CD14-positive monocyte (primary cell): ENCODE data around the gene NLRC3. TPM values are rescaled to one million over a fixed set of nuclear protein-coding genes. Genes with fewer than 3 reads are reported as not detected.

ENCODE experiments used
- DNase-seq, 3 donors: peaks; one replicate each; pipeline ENCODE4 v3.0.0-alpha.2; 2011 to 2022
- H2AFZ ChIP-seq: 2 replicates; pipeline ENCODE4 v1.6.0; 2012; ENCODE audit warnings: mild to moderate bottlenecking, low read depth, low read length, inconsistent platforms; ENCODE audit not compliant: insufficient read depth, poor library complexity, severe bottlenecking
- H3K27ac ChIP-seq, 2 donors: 1 replicate in 1 of 2; 2 replicates in 1 of 2; pipeline ENCODE4 v1.5.1; 2012 to 2013; ENCODE audit warnings: low read length in 2 of 2, control low read depth in 1 of 2, inconsistent platforms in 1 of 2, low read depth in 1 of 2, mild to moderate bottlenecking in 1 of 2
- H3K27me3 ChIP-seq, 2 donors: one replicate each; pipeline versions ENCODE4 v1.6.0 to v1.6.1; 2011 to 2013; ENCODE audit warnings: low read length in 2 of 2; ENCODE audit not compliant: control insufficient read depth in 2 of 2, insufficient read depth in 2 of 2
- H3K36me3 ChIP-seq, 2 donors: replicated peaks in 1 of 2; 1 replicate in 1 of 2; 2 replicates in 1 of 2; pipeline versions ENCODE4 v1.5.1 to v1.6.1; 2012 to 2013; ENCODE audit warnings: low read length in 2 of 2, control low read depth in 1 of 2, inconsistent platforms in 1 of 2, mild to moderate bottlenecking in 1 of 2; ENCODE audit not compliant: insufficient read depth in 2 of 2, control insufficient read depth in 1 of 2
- H3K4me1 ChIP-seq, 2 donors: 1 replicate in 1 of 2; 2 replicates in 1 of 2; pipeline versions ENCODE4 v1.5.1 to v1.6.1; 2012 to 2013; ENCODE audit warnings: low read length in 2 of 2, control low read depth in 1 of 2, inconsistent platforms in 1 of 2, mild to moderate bottlenecking in 1 of 2, moderate library complexity in 1 of 2; ENCODE audit not compliant: insufficient read depth in 2 of 2, control insufficient read depth in 1 of 2
- H3K4me2 ChIP-seq: replicated peaks from 2 replicates; pipeline ENCODE3; 2012; ENCODE audit warnings: low read length, moderate library complexity, mild to moderate bottlenecking; ENCODE audit not compliant: poor library complexity, severe bottlenecking; ENCODE audit errors: extremely low read depth
- H3K4me3 ChIP-seq, 3 experiments: fragments of 200-600 bp in 1 of 3; sonication (generic) in 1 of 3; replicated peaks in 1 of 3; 1 replicate in 2 of 3; 2 replicates in 1 of 3; pipeline ENCODE4 v1.5.1; 2011 to 2013; ENCODE audit warnings: low read length in 3 of 3, mild to moderate bottlenecking in 3 of 3, control low read depth in 2 of 3, low read depth in 2 of 3, inconsistent platforms in 1 of 3, moderate library complexity in 1 of 3
- H3K79me2 ChIP-seq: 2 replicates; pipeline ENCODE4 v1.6.0; 2012; ENCODE audit warnings: mild to moderate bottlenecking, control low read depth, inconsistent platforms, low read length, moderate library complexity; ENCODE audit not compliant: insufficient read depth
- H3K9ac ChIP-seq: 2 replicates; pipeline ENCODE4 v1.6.0; 2017; ENCODE audit warnings: low read length, mild to moderate bottlenecking; ENCODE audit not compliant: insufficient read depth, poor library complexity, severe bottlenecking
- H3K9me3 ChIP-seq, 2 donors: replicated peaks in 1 of 2; 1 replicate in 1 of 2; 2 replicates in 1 of 2; pipeline versions ENCODE4 v1.5.1 to v1.6.1; 2012 to 2013; ENCODE audit warnings: low read length in 2 of 2, control low read depth in 1 of 2; ENCODE audit not compliant: control insufficient read depth in 1 of 2, insufficient read depth in 1 of 2
- H4K20me1 ChIP-seq: 2 replicates; pipeline ENCODE4 v1.6.0; 2012; ENCODE audit warnings: mild to moderate bottlenecking, low read length, control low read depth, moderate library complexity; ENCODE audit not compliant: insufficient read depth
- H3K27ac Mint-ChIP-seq, 7 donors: one replicate each; pipeline ENCODE4 v1.8.0; 2020; ENCODE audit warnings: mild to moderate bottlenecking in 7 of 7, mixed read lengths in 7 of 7, moderate library complexity in 6 of 7, inconsistent platforms in 2 of 7
- H3K27me3 Mint-ChIP-seq, 3 donors: one replicate each; pipeline ENCODE4 v1.8.0; 2021 to 2022; ENCODE audit warnings: low read depth in 3 of 3, mild to moderate bottlenecking in 3 of 3, mixed read lengths in 3 of 3, moderate library complexity in 3 of 3, inconsistent platforms in 1 of 3
- H3K36me3 Mint-ChIP-seq, 2 donors: one replicate each; pipeline ENCODE4 v1.8.0; 2020; ENCODE audit warnings: mixed read lengths in 2 of 2, inconsistent platforms in 1 of 2, mild to moderate bottlenecking in 1 of 2
- H3K4me1 Mint-ChIP-seq: one replicate; pipeline ENCODE4 v1.8.0; 2020; ENCODE audit warnings: mild to moderate bottlenecking, mixed read lengths
- H3K4me3 Mint-ChIP-seq, 2 donors: one replicate each; pipeline ENCODE4 v1.8.0; 2020; ENCODE audit warnings: mild to moderate bottlenecking in 2 of 2, mixed read lengths in 2 of 2, moderate library complexity in 1 of 2
- H3K9me3 Mint-ChIP-seq, 7 donors: one replicate each; pipeline ENCODE4 v1.8.0; 2020 to 2022; ENCODE audit warnings: mixed read lengths in 7 of 7, mild to moderate bottlenecking in 6 of 7, moderate library complexity in 6 of 7, inconsistent platforms in 2 of 7
- WGBS: methylation state at CpG from one replicate; pipeline ENCODE4 v1.1.5; 2013; ENCODE audit warnings: missing lambda C conversion rate; ENCODE audit not compliant: insufficient coverage; 5-methylcytosine and 5-hydroxymethylcytosine counted together
- intact Hi-C, 2 donors: fragments of 100-400 bp; cut with micrococcal nuclease; formaldehyde crosslinking; loops; one replicate each; pipeline versions ENCODE4 v1.15.0 to v1.15.1; 2023
- polyA plus RNA-seq, 3 donors: library from polyadenylated mRNA; depleted of rRNA in 1 of 3; unstranded in 2 of 3; stranded (reverse) in 1 of 3; fragments of 300-500 nt in 2 of 3; fragments of >200 nt in 1 of 3; fragmentation: Illumina TruSeq in 2 of 3; gene quantifications; 1 replicate in 2 of 3; 2 replicates in 1 of 3; pipeline ENCODE4 v1.2.3, GENCODE V29; 2012 to 2021
- TF ChIP-seq, protein P1 (sequence below): fragments of 200-600 bp; IDR thresholded peaks from one replicate; pipeline ENCODE4 v1.8.0; 2022; ENCODE audit warnings: antibody characterized with exemption, mild to moderate bottlenecking

NLRC3 gene
- polyA plus RNA-seq, 3 donors, result 0.03 to 0.07 (median 0.06) TPM

DNA sequence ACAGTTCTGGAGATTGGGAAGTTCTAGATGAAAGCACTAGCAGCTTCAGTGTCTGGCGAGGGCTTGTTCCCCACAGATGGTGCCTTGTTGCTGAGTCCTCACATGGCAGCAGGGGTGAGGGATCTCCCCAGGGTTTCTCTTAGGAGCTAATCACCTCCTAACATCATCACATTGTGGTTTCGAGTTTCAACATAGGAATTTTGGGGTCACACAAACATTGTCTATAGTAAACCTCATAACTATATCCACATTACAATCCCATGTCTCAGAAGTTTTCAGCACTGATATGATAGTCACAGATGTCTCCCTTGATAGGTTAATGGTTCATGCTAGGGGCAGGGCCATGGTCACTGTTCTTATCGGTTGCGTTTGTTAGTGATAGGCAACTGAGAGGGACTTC is 62.6 kb downstream of the NLRC3 start:
- Histone ChIP-seq H3K4me2 (no peak overlapping the region), H3K79me2 (no peaks in the 10 kb centered on the region), H3K4me1 (no peaks in the 10 kb centered on the region), H3K4me3 (no peak overlapping the region), H3K9me3 (no peaks in the 10 kb centered on the region), H4K20me1 (no peaks in the 10 kb centered on the region), H2AFZ (no peak overlapping the region), H3K9ac (no peak overlapping the region), H3K27ac (no peak overlapping the region), H3K27me3 (no peaks in the 10 kb centered on the region), H3K36me3 (peaks cover 0 to 14% of the 10 kb centered on the region in 2 donors)
- no peak overlapping the region for H3K4me3 Mint-ChIP-seq
- no peak overlapping the region for H3K27ac Mint-ChIP-seq
- H3K36me3 Mint-ChIP-seq, result peaks cover 16 to 32% of the 10 kb centered on the region in 2 donors
- TF ChIP-seq, protein P1, sequence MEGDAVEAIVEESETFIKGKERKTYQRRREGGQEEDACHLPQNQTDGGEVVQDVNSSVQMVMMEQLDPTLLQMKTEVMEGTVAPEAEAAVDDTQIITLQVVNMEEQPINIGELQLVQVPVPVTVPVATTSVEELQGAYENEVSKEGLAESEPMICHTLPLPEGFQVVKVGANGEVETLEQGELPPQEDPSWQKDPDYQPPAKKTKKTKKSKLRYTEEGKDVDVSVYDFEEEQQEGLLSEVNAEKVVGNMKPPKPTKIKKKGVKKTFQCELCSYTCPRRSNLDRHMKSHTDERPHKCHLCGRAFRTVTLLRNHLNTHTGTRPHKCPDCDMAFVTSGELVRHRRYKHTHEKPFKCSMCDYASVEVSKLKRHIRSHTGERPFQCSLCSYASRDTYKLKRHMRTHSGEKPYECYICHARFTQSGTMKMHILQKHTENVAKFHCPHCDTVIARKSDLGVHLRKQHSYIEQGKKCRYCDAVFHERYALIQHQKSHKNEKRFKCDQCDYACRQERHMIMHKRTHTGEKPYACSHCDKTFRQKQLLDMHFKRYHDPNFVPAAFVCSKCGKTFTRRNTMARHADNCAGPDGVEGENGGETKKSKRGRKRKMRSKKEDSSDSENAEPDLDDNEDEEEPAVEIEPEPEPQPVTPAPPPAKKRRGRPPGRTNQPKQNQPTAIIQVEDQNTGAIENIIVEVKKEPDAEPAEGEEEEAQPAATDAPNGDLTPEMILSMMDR, result no peak
- 100% methylated on average over 3 of the region's 4 CpGs for WGBS
- intact Hi-C loops, result no loop called here
- H3K4me1 Mint-ChIP-seq, result peaks cover 2% of the 10 kb centered on the region
- peaks cover 0 to 3% (median 0%) of the 10 kb centered on the region in 7 donors for H3K9me3 Mint-ChIP-seq
- no peaks in the 10 kb centered on the region for H3K27me3 Mint-ChIP-seq
- no peak for DNase-seq

DNA sequence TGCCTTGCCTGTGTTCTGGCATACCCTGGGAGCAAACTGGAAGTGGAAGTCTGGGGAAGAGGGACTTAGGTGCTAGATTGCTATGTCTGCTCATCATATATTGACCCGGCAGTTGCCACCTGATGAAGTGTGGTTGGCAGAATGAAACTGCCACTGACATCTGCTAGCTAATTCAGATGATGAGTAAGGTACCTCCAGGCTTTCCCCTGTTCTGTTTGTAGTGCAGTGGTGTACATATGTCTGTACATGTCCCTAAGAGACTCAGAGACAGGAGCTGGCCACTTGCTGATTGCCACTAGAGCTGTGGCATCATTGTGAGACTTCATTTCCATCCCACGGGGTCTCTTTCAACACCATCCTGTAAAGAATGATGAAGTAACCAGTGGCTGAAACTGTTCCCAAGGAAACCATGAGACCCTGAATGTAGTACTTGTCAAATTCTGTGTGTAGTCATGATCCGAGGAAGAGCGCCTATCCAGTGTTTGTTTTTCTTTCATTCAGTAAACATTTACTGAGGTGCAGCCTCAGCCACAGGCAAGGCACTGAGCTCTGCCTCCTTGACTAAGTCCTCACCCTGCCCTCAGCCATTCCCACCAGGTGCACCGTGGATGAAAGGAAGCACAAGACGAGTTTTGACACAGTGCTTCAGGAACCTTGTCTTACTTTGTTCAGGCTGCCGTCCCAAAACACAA is 63.2 kb downstream of the NLRC3 start:
- Mint-ChIP-seq H3K27ac (no peak overlapping the region), H3K9me3 (peaks cover 0 to 3% (median 0%) of the 10 kb centered on the region in 7 donors), H3K4me1 (peaks cover 2% of the 10 kb centered on the region), H3K27me3 (no peaks in the 10 kb centered on the region), H3K36me3 (peaks cover 16 to 29% of the 10 kb centered on the region in 2 donors), H3K4me3 (no peak overlapping the region)
- WGBS, result 94% methylated on average over 3 of the region's 7 CpGs
- Histone ChIP-seq H3K9ac (no peak overlapping the region), H3K4me2 (no peak overlapping the region), H2AFZ (no peak overlapping the region), H3K9me3 (no peaks in the 10 kb centered on the region), H4K20me1 (no peaks in the 10 kb centered on the region), H3K27ac (no peak overlapping the region), H3K4me3 (no peak overlapping the region), H3K4me1 (no peaks in the 10 kb centered on the region), H3K79me2 (no peaks in the 10 kb centered on the region), H3K36me3 (peaks cover 0 to 14% of the 10 kb centered on the region in 2 donors), H3K27me3 (no peaks in the 10 kb centered on the region)
- TF ChIP-seq, protein P1, result no peak
- intact Hi-C loops, result no loop called here
- DNase-seq, result no peak
